HCT116 (cell line): Measurements from ENCODE around the gene CDH23.

ENCODE experiments used
- CEBPB ChIP-seq: IDR thresholded peaks from 2 replicates; pipeline ENCODE4 v1.6.1; 2012; ENCODE audit warnings: low read depth
- POLR2A ChIP-seq: IDR thresholded peaks from 2 replicates; pipeline ENCODE4 v1.7.0; 2011; ENCODE audit warnings: borderline replicate concordance; ENCODE audit not compliant: insufficient read depth, insufficient read length; ENCODE audit errors: extremely low read depth
- RAD21 ChIP-seq: IDR thresholded peaks from 2 replicates; pipeline ENCODE4 v1.6.1; 2012; ENCODE audit warnings: low read depth, mild to moderate bottlenecking
- TCF7L2 ChIP-seq: IDR thresholded peaks from 2 replicates; pipeline ENCODE4 v1.7.0; 2011; ENCODE audit warnings: borderline replicate concordance, inconsistent platforms; ENCODE audit not compliant: insufficient read depth, insufficient read length; ENCODE audit errors: extremely low read depth
- YY1 ChIP-seq: IDR thresholded peaks from 2 replicates; pipeline ENCODE4 v1.6.1; 2011; ENCODE audit warnings: low read length, low read depth, moderate library complexity, mild to moderate bottlenecking; ENCODE audit not compliant: insufficient replicate concordance; ENCODE audit errors: extremely low read depth
- TF ChIP-seq, protein P1 (sequence below), 3 experiments: fragments of 200-600 bp in 1 of 3; sonication (generic) in 1 of 3; IDR thresholded peaks in 2 of 3; conservative IDR thresholded peaks in 1 of 3; 2 replicates each; pipeline ENCODE4 v1.5.1; 2012 to 2017; ENCODE audit warnings: low read depth in 2 of 3, low read length in 2 of 3, antibody characterized with exemption in 1 of 3, borderline replicate concordance in 1 of 3, control low read depth in 1 of 3, mild to moderate bottlenecking in 1 of 3, mixed read lengths in 1 of 3, mixed run types in 1 of 3, moderate library complexity in 1 of 3; ENCODE audit not compliant: insufficient read depth in 1 of 3
- TF ChIP-seq, protein P2 (sequence below): IDR thresholded peaks from 2 replicates; pipeline ENCODE4 v1.6.1; 2012

DNA sequence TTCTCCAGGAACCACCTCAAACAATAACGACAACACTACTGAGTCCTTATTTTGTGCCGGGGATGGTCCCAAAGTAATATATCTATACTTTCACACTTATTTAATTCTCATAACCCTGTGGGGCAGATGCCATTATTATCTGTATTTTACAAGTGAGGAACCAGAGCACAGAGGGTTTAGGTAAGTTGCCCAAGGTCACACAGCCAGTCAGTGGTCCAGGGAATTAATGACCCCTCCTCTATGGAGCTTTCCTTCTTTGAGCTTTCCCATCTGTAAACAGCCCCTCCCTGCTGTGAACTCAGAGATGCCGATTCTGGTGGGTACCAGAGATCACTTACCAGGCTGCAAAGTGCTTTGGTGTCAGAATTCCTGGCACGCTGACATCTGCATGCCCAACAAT, 217.2 kb downstream of the CDH23 start:
- no peak for TF ChIP-seq POLR2A
- TF ChIP-seq, protein P1, sequence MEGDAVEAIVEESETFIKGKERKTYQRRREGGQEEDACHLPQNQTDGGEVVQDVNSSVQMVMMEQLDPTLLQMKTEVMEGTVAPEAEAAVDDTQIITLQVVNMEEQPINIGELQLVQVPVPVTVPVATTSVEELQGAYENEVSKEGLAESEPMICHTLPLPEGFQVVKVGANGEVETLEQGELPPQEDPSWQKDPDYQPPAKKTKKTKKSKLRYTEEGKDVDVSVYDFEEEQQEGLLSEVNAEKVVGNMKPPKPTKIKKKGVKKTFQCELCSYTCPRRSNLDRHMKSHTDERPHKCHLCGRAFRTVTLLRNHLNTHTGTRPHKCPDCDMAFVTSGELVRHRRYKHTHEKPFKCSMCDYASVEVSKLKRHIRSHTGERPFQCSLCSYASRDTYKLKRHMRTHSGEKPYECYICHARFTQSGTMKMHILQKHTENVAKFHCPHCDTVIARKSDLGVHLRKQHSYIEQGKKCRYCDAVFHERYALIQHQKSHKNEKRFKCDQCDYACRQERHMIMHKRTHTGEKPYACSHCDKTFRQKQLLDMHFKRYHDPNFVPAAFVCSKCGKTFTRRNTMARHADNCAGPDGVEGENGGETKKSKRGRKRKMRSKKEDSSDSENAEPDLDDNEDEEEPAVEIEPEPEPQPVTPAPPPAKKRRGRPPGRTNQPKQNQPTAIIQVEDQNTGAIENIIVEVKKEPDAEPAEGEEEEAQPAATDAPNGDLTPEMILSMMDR (IDR thresholded peaks at IDR 0.05 in 2 of 3, conservative IDR thresholded peaks at IDR 0.05 in 1 of 3; ENCODE audit: borderline replicate concordance in 1 of 3, insufficient read depth in 1 of 3, low read depth in 2 of 3, low read length in 2 of 3), result no peak
- no peak for TF ChIP-seq TCF7L2
- no peak for TF ChIP-seq RAD21
- no peak for TF ChIP-seq YY1
- TF ChIP-seq, protein P2, sequence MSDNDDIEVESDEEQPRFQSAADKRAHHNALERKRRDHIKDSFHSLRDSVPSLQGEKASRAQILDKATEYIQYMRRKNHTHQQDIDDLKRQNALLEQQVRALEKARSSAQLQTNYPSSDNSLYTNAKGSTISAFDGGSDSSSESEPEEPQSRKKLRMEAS, result no peak
- TF ChIP-seq CEBPB, result no peak
